ENCODE results near the gene DNASE1.

GRCh38 chr16:3607161-3607560, 47.3 kb upstream of the DNASE1 start:
- TF ChIP-seq CTCF (IDR thresholded peaks at IDR 0.05) (no peak), POLR2A (IDR thresholded peaks at IDR 0.05) (no peak)

All from adrenal gland (tissue), 5 donors.